WTC11 (cell line): ENCODE data around the gene ABHD17C.

Source experiments
- FOXP1 ChIP-seq: sonication (generic); formaldehyde crosslinking; IDR thresholded peaks from 2 replicates; pipeline ENCODE4 v1.8.0; 2022; ENCODE audit warnings: missing genetic modification reagents, mild to moderate bottlenecking, moderate library complexity, borderline replicate concordance
- HMGA2 ChIP-seq: fragments of 250-450 bp; sonication (Bioruptor Pico); IDR thresholded peaks from 2 replicates; pipeline ENCODE4 v1.4.0; 2021; ENCODE audit warnings: mild to moderate bottlenecking, moderate library complexity
- IRF2 ChIP-seq: sonication (generic); formaldehyde crosslinking; IDR thresholded peaks from 2 replicates; pipeline ENCODE4 v1.8.0; 2022; ENCODE audit warnings: low read depth, missing genetic modification reagents, borderline replicate concordance
- JUN ChIP-seq: sonication (generic); formaldehyde crosslinking; IDR thresholded peaks from 2 replicates; pipeline ENCODE4 v1.8.0; 2023; ENCODE audit warnings: mild to moderate bottlenecking, missing genetic modification reagents
- NFATC4 ChIP-seq: fragments of 250-450 bp; sonication (Bioruptor Pico); IDR thresholded peaks from 2 replicates; pipeline ENCODE4 v1.9.0; 2021; ENCODE audit warnings: mild to moderate bottlenecking
- NFYB ChIP-seq: sonication (generic); formaldehyde crosslinking; conservative IDR thresholded peaks from 2 replicates; pipeline ENCODE4 v1.8.0; 2022; ENCODE audit warnings: low read depth, missing genetic modification reagents
- TF ChIP-seq, protein P1 (sequence below): fragments of 200-600 bp; IDR thresholded peaks from 2 replicates; pipeline ENCODE4 v1.8.0; 2022; ENCODE audit warnings: antibody characterized with exemption
- TF ChIP-seq, protein P2 (sequence below): sonication (generic); formaldehyde crosslinking; IDR thresholded peaks from 2 replicates; pipeline ENCODE4 v1.8.0; 2022; ENCODE audit warnings: missing genetic modification reagents

DNA sequence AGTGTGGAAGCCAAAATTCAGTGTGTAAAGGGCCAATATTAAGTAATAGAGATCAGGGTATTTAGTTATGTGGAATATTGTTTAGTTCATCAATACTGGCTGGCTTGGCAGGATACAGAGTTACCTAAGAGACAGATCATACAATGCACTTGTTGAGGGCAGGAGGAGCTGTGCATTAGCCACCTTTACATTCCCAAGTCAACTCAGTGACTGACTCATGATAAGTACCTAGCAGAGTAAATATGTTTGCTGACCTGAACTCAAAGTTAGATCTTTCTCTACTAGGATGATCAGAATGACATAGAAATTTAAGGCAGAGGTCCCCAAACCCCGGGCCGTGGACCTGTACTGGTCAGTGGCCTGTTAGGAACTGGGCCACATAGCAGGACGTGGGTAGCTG lies 3.5 kb upstream of the ABHD17C start:
- TF ChIP-seq JUN (CRISPR knock-in tag) (no peak), NFATC4 (CRISPR knock-in tag) (no peak), NFYB (CRISPR knock-in tag) (no peak), FOXP1 (CRISPR knock-in tag) (no peak), HMGA2 (CRISPR knock-in tag) (no peak), IRF2 (no peak)
- TF ChIP-seq, protein P1, sequence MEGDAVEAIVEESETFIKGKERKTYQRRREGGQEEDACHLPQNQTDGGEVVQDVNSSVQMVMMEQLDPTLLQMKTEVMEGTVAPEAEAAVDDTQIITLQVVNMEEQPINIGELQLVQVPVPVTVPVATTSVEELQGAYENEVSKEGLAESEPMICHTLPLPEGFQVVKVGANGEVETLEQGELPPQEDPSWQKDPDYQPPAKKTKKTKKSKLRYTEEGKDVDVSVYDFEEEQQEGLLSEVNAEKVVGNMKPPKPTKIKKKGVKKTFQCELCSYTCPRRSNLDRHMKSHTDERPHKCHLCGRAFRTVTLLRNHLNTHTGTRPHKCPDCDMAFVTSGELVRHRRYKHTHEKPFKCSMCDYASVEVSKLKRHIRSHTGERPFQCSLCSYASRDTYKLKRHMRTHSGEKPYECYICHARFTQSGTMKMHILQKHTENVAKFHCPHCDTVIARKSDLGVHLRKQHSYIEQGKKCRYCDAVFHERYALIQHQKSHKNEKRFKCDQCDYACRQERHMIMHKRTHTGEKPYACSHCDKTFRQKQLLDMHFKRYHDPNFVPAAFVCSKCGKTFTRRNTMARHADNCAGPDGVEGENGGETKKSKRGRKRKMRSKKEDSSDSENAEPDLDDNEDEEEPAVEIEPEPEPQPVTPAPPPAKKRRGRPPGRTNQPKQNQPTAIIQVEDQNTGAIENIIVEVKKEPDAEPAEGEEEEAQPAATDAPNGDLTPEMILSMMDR, result no peak
- TF ChIP-seq, protein P2, sequence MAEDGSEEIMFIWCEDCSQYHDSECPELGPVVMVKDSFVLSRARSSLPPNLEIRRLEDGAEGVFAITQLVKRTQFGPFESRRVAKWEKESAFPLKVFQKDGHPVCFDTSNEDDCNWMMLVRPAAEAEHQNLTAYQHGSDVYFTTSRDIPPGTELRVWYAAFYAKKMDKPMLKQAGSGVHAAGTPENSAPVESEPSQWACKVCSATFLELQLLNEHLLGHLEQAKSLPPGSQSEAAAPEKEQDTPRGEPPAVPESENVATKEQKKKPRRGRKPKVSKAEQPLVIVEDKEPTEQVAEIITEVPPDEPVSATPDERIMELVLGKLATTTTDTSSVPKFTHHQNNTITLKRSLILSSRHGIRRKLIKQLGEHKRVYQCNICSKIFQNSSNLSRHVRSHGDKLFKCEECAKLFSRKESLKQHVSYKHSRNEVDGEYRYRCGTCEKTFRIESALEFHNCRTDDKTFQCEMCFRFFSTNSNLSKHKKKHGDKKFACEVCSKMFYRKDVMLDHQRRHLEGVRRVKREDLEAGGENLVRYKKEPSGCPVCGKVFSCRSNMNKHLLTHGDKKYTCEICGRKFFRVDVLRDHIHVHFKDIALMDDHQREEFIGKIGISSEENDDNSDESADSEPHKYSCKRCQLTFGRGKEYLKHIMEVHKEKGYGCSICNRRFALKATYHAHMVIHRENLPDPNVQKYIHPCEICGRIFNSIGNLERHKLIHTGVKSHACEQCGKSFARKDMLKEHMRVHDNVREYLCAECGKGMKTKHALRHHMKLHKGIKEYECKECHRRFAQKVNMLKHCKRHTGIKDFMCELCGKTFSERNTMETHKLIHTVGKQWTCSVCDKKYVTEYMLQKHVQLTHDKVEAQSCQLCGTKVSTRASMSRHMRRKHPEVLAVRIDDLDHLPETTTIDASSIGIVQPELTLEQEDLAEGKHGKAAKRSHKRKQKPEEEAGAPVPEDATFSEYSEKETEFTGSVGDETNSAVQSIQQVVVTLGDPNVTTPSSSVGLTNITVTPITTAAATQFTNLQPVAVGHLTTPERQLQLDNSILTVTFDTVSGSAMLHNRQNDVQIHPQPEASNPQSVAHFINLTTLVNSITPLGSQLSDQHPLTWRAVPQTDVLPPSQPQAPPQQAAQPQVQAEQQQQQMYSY (CRISPR knock-in tag), result no peak
